Heart right ventricle (tissue), 16 donors: ENCODE measurements around the gene IGIP. TPM values are rescaled to one million over a fixed set of nuclear protein-coding genes. Genes with fewer than 3 reads are reported as not detected.
A peak's percentile ranks its signal among the peaks of the same experiment; 100 is the strongest.

Source experiments
- ATAC-seq, 8 donors: fragments of 200-7000 bp; cut with Tn5 transposase; one replicate each; pipeline ENCODE4 v1.9.1; 2020; ENCODE audit warnings: mild to moderate bottlenecking in 8 of 8, moderate library complexity in 8 of 8, moderate number of reproducible peaks in 1 of 8
- DNase-seq, 2 donors: peaks; one replicate each; pipeline ENCODE4 v3.0.0-alpha.2; 2020
- H3K27ac ChIP-seq, 10 donors: fragments of 200-600 bp; sonication (generic) in 2 of 10; one replicate each; pipeline versions ENCODE4 v1.5.0 to v1.8.0; 2020 to 2022; ENCODE audit warnings: mild to moderate bottlenecking in 3 of 10
- H3K27me3 ChIP-seq, 7 donors: fragments of 200-600 bp; one replicate each; pipeline ENCODE4 v1.8.0; 2021 to 2022; ENCODE audit warnings: mild to moderate bottlenecking in 2 of 7
- H3K36me3 ChIP-seq, 9 donors: fragments of 200-600 bp; sonication (generic) in 1 of 9; one replicate each; pipeline versions ENCODE4 v1.5.0 to v1.8.0; 2020 to 2022; ENCODE audit warnings: mild to moderate bottlenecking in 2 of 9
- H3K4me1 ChIP-seq, 9 donors: fragments of 200-600 bp; sonication (generic) in 1 of 9; one replicate each; pipeline versions ENCODE4 v1.5.0 to v1.8.0; 2020 to 2022; ENCODE audit warnings: mild to moderate bottlenecking in 4 of 9
- H3K4me3 ChIP-seq, 10 donors: fragments of 200-600 bp; sonication (generic) in 2 of 10; one replicate each; pipeline versions ENCODE4 v1.5.0 to v1.8.0; 2020 to 2022; ENCODE audit warnings: mild to moderate bottlenecking in 7 of 10, moderate library complexity in 2 of 10
- H3K9me3 ChIP-seq, 11 donors: fragments of 200-600 bp in 10 of 11; sonication (generic) in 2 of 11; one replicate each; pipeline versions ENCODE4 v1.5.0 to v1.8.0; 2013 to 2022; ENCODE audit warnings: mild to moderate bottlenecking in 2 of 11, control low read depth in 1 of 11, moderate library complexity in 1 of 11
- WGBS, 2 donors: extraction: QIAGEN DNeasy Blood & Tissue Kit; methylation state at CpG; one replicate each; pipeline ENCODE4 v1.1.7; 2013; ENCODE audit warnings: inconsistent platforms in 1 of 2; 5-methylcytosine and 5-hydroxymethylcytosine counted together
- intact Hi-C, 10 donors: fragments of 100-400 bp; cut with DNase I; formaldehyde crosslinking; loops; one replicate each; pipeline versions ENCODE4 v1.11.1 to v1.14.2; 2022
- polyA plus RNA-seq, 2 donors: library from polyadenylated mRNA; stranded (reverse); fragments of 200-250 nt; gene quantifications; one replicate each; pipeline ENCODE4 v1.2.3, GENCODE V29; 2013
- total RNA-seq, 10 donors: library from RNA; stranded (reverse); fragmentation: NEBNext Ultra II Directional in 3 of 10; extraction: Animal tissue kit (Norgen Biotek cat#: 25700) in 3 of 10; gene quantifications; one replicate each; pipeline versions ENCODE4 v1.2.1 to v1.2.4, GENCODE V29; 2021 to 2023
- TF ChIP-seq, protein P1 (sequence below), 9 donors: fragments of 200-600 bp; sonication (generic) in 2 of 9; IDR thresholded peaks; one replicate each; pipeline versions ENCODE4 v1.5.0 to v1.8.0; 2021 to 2022; ENCODE audit warnings: antibody characterized with exemption in 9 of 9, mild to moderate bottlenecking in 5 of 9, moderate library complexity in 1 of 9
- donor health status: Arrhythmogenic right ventricular cardiomyopathy.
- donor health status: ischemic (EF 13 %, LVEDD 7.1; RV severe dilation, severe dysfunction).
- donor health status: healthy with polysubstance abuse.
- donor health status: DM: no; HTN: yes; CAD: no.
- donor health status: DM: no; HTN: no; CAD: no.
- donor health status: ischemic (EF 25% LVEDD 6.9; RV normal size, moderate dysfunction).
- donor health status: ischemic (EF 25% LVEDD 5.7; RV mildly dilated, moderate dysfunction).
- donor health status: healthy.
- donor health status: DM: yes; HTN: yes; CAD: no.
- donor health status: Ischemic cardiomyopathy.
- donor health status: ischemic (EF 35%, LVEDD 5.7; RV mildly dilated, moderate dysfunction).
- donor health status: nonischemic (EF 11% LVEDD 7.7; RV severe dilation, severe dysfunction).
- donor health status: DM: yes; HTN: yes; CAD: no.
- donor health status: PGD.
- donor health status: ischemic (EF 29% LVEDD 5.4; RV normal size, mild dysfunction).
- donor health status: nonischemic (EF 23%, LVEDD 6.1; RV moderate dilation, normal function).

Gene IGIP
- total and polyA plus RNA-seq, 12 donors, result 5.0 to 17.2 (median 12.4) TPM

DNA sequence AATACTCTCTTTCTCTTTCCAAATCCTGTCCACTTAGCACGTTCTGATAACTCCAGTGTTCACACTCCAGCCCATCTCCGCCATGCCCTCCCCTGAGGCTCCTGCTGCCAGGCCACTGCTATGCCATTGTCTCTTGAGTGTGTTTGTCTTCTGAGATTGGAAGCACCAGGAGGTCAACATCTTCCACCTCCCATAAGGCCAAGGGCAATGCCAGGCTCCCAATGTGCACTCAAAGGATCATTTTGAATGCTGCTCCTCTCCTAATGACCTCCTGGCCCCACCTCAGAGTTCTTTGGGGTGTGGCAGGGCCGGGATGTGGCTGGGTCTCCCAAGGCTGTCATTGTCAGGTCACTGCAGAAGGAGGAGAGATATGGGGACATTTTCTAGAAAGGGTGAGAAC lies 19.5 kb downstream of the IGIP start:
- TF ChIP-seq, protein P1, sequence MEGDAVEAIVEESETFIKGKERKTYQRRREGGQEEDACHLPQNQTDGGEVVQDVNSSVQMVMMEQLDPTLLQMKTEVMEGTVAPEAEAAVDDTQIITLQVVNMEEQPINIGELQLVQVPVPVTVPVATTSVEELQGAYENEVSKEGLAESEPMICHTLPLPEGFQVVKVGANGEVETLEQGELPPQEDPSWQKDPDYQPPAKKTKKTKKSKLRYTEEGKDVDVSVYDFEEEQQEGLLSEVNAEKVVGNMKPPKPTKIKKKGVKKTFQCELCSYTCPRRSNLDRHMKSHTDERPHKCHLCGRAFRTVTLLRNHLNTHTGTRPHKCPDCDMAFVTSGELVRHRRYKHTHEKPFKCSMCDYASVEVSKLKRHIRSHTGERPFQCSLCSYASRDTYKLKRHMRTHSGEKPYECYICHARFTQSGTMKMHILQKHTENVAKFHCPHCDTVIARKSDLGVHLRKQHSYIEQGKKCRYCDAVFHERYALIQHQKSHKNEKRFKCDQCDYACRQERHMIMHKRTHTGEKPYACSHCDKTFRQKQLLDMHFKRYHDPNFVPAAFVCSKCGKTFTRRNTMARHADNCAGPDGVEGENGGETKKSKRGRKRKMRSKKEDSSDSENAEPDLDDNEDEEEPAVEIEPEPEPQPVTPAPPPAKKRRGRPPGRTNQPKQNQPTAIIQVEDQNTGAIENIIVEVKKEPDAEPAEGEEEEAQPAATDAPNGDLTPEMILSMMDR (IDR thresholded peaks at IDR 0.05), result no peak
- intact Hi-C loops, result loop anchor here in 4 of 10 donors (2.0 to 10.0 kb wide), 4 partner anchors 30 to 350 kb away; partner anchors contain the start of genes PSD2 (in 1 of the 4) and PURA (in 1 of the 4)

DNA sequence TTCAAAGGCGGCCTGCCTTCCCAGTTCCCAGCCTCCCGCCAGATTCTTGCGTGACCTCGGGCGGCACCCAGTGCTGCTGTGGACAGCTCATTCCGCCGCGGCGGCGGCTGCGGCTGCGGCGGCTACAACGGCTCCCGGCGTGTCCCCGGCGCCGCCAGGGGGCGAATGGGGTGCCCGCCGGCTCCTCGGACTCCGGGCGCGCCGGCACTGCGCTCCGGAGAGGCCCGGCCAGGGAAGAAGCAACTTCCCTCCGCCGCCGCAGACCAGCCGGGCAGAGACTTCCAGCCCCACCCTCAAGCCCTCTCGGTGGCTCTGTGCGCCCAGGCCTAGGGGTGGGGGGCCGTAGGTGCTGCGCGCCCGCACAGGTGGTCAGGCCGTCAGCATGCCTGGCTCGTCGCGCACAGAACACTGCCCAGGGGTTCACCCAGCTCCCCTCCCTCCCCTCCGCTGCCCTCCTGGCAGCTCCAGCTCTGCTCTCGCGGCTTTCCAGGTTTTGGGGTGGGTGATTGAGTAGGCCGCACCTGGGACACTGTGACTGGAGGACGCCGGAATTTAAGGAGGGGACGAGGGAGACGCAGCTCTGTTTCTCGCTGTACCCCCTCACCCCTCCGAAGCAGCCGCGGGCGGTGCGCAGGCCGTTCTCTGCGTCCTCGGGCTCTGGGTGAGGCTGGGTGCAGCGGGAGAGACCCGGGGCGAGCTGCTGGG lies 20.2 kb downstream of the IGIP start:
- intact Hi-C loops, result loop anchor here in 4 of 10 donors (2.0 to 10.0 kb wide), 4 partner anchors 31 to 351 kb away; partner anchors contain the start of genes PSD2 (in 1 of the 4) and PURA (in 1 of the 4)
- no peaks in the 10 kb centered on the region for H3K36me3 ChIP-seq
- ATAC-seq, result peak; percentile 92 to 96 (median 94)
- TF ChIP-seq, protein P1 (IDR thresholded peaks at IDR 0.05), result peak; percentile 65 to 93 (median 82)
- H3K9me3 ChIP-seq, result no peaks in the 10 kb centered on the region
- peaks cover 6 to 28% (median 18%) of the 10 kb centered on the region in 9 donors for H3K4me1 ChIP-seq
- H3K4me3 ChIP-seq, result peak overlapping the region; percentile 30 to 62 (median 54)
- peak overlapping the region in 1 of 10 donors; percentile 39 for H3K27ac ChIP-seq
- H3K27me3 ChIP-seq, result peaks cover 0 to 29% (median 0%) of the 10 kb centered on the region in 7 donors
- WGBS, 2 donors, result 4 to 8% methylated on average over 64 of the region's 64 CpGs
- DNase-seq, result peak; percentile 55 to 82

More for the DNA sequence above, 19.5 kb downstream of the IGIP start:
- no peak for DNase-seq
- peak overlapping the region in 5 of 10 donors; percentile 58 to 62 (median 61) for H3K4me3 ChIP-seq
- WGBS, 2 donors, result 61 to 70% methylated on average over 3 of the region's 3 CpGs
- H3K36me3 ChIP-seq, result no peaks in the 10 kb centered on the region
- H3K4me1 ChIP-seq, result peaks cover 6 to 36% (median 24%) of the 10 kb centered on the region in 9 donors
- ATAC-seq, result peak in 1 of 8 donors; percentile 3
- H3K9me3 ChIP-seq, result no peaks in the 10 kb centered on the region
- no peak overlapping the region for H3K27ac ChIP-seq
- peaks cover 0 to 29% (median 0%) of the 10 kb centered on the region in 7 donors for H3K27me3 ChIP-seq

DNA sequence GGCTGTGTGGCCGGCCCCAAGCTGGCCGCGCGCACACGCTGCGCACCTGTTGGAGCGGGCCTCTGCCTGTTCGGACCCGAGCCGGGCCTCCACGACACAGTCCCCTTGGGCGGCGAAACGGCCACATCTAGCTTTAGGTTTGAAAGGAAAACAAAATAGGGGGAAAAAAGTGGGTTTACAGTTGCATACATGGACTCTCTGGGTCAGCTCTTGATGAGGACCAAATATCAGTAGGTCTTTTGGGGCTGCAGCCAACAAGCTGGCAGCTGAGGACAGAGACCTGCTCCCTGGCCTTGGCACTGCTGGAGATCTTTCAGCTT lies 20.7 kb downstream of the IGIP start:
- H3K4me3 ChIP-seq, result peak overlapping the region in 9 of 10 donors; percentile 44 to 62 (median 58)
- peaks cover 6 to 27% (median 17%) of the 10 kb centered on the region in 9 donors for H3K4me1 ChIP-seq
- ATAC-seq (no peak), DNase-seq (no peak)
- H3K9me3 ChIP-seq, result no peaks in the 10 kb centered on the region
- TF ChIP-seq, protein P1 (IDR thresholded peaks at IDR 0.05), result no peak
- 53 to 59% methylated on average over 14 of the region's 14 CpGs for WGBS, 2 donors
- no peaks in the 10 kb centered on the region for H3K36me3 ChIP-seq
- peaks cover 0 to 29% (median 0%) of the 10 kb centered on the region in 7 donors for H3K27me3 ChIP-seq
- intact Hi-C loops, result loop anchor here in 3 of 10 donors (5.0 to 10.0 kb wide), 2 partner anchors 39 to 352 kb away; partner anchors contain the start of gene PSD2 (in 1 of the 3)
- no peak overlapping the region for H3K27ac ChIP-seq

DNA sequence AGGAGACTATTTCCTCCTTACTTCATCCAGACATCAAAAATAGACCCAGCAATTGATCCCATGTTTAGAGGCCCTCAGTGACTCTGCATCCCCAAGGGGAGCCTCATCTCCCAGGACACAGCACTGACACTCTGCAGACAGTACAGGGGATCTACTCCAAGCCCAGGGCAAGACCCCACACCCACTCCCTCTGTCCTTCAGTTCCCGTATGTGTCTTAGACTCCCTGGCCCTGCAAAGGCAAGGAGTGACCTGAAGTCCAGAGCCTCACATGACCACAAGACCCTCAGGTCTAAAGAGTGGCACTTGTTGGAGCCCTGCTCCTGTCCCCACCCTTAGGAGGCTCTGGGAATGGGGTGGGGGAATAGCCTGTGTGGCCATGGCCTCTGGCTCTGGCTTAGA lies 21.7 kb downstream of the IGIP start:
- ATAC-seq (no peak), DNase-seq (no peak)
- Histone ChIP-seq H3K36me3 (no peaks in the 10 kb centered on the region), H3K4me1 (peaks cover 6 to 27% (median 17%) of the 10 kb centered on the region in 9 donors), H3K9me3 (no peaks in the 10 kb centered on the region), H3K27me3 (peaks cover 0 to 29% (median 0%) of the 10 kb centered on the region in 7 donors), H3K4me3 (no peak overlapping the region), H3K27ac (no peak overlapping the region)
- WGBS, 2 donors, result 92 to 93% methylated on average over 1 of the region's 1 CpG
- intact Hi-C loops, result loop anchor here in 3 of 10 donors (5.0 to 10.0 kb wide), 2 partner anchors 40 to 353 kb away; partner anchors contain the start of gene PSD2 (in 1 of the 3)
- TF ChIP-seq, protein P1 (IDR thresholded peaks at IDR 0.05), result no peak
